WTC11 (cell line): ENCODE results near the gene TMTC2. TPM values are rescaled to one million over a fixed set of nuclear protein-coding genes. Genes with fewer than 3 reads are reported as not detected.

Experiments
- ATAC-seq: fragments of 200-7000 bp; cut with Tn5 transposase; 2 replicates; pipeline ENCODE4 v1.10.0; 2021; ENCODE audit warnings: mild to moderate bottlenecking, moderate library complexity
- CTCF ChIA-PET: fragments of 300-600 bp; sonication (Branson Sonifier 250); formaldehyde crosslinking; loops from one replicate; lab custom pipeline; 2021; ENCODE audit warnings: antibody characterized with exemption; lab: Charles Lee
- POLR2A ChIA-PET: fragments of 350-600 bp; sonication (Branson Sonifier 250); formaldehyde crosslinking; loops from one replicate; lab custom pipeline; 2021; ENCODE audit warnings: antibody characterized with exemption; lab: Charles Lee
- DNase-seq: peaks from one replicate; pipeline ENCODE4 v3.0.0; 2021; ENCODE audit warnings: low spot score
- H3K27ac Mint-ChIP-seq: 2 replicates; pipeline ENCODE4 v1.8.0; 2021; ENCODE audit warnings: mixed read lengths
- H3K27me3 Mint-ChIP-seq: 2 replicates; pipeline ENCODE4 v1.8.0; 2021; ENCODE audit warnings: low read depth, mild to moderate bottlenecking, moderate library complexity, mixed read lengths
- H3K36me3 Mint-ChIP-seq: 2 replicates; pipeline ENCODE4 v1.8.0; 2021; ENCODE audit warnings: mixed read lengths
- H3K4me1 Mint-ChIP-seq: 2 replicates; pipeline ENCODE4 v1.8.0; 2022; ENCODE audit warnings: mixed read lengths
- H3K4me3 Mint-ChIP-seq: 2 replicates; pipeline ENCODE4 v1.8.0; 2021; ENCODE audit warnings: mild to moderate bottlenecking, moderate library complexity, mixed read lengths
- H3K9me3 Mint-ChIP-seq: 2 replicates; pipeline ENCODE4 v1.8.0; 2021; ENCODE audit warnings: mixed read lengths
- ATF1 ChIP-seq: sonication (generic); formaldehyde crosslinking; IDR thresholded peaks from 2 replicates; pipeline ENCODE4 v1.8.1; 2023; ENCODE audit warnings: mild to moderate bottlenecking, moderate library complexity, missing genetic modification reagents
- ATF2 ChIP-seq: sonication (generic); formaldehyde crosslinking; IDR thresholded peaks from 2 replicates; pipeline ENCODE4 v1.8.1; 2022; ENCODE audit warnings: low read depth, missing genetic modification reagents, borderline replicate concordance
- CBFB ChIP-seq: sonication (generic); formaldehyde crosslinking; IDR thresholded peaks from 2 replicates; pipeline ENCODE4 v1.8.1; 2022; ENCODE audit warnings: mild to moderate bottlenecking, low read depth, missing genetic modification reagents
- E2F5 ChIP-seq: sonication (generic); formaldehyde crosslinking; IDR thresholded peaks from 2 replicates; pipeline ENCODE4 v1.8.1; 2022; ENCODE audit warnings: mild to moderate bottlenecking, moderate library complexity, missing genetic modification reagents
- FOXJ3 ChIP-seq: sonication (generic); formaldehyde crosslinking; IDR thresholded peaks from 2 replicates; pipeline ENCODE4 v1.9.0; 2021; ENCODE audit warnings: missing genetic modification reagents, mild to moderate bottlenecking, borderline replicate concordance
- JAZF1 ChIP-seq: fragments of 250-450 bp; sonication (Bioruptor Pico); IDR thresholded peaks from 2 replicates; pipeline ENCODE4 v1.9.0; 2021; ENCODE audit warnings: moderate library complexity, mild to moderate bottlenecking, inconsistent platforms
- KAT7 ChIP-seq: sonication (generic); formaldehyde crosslinking; IDR thresholded peaks from 2 replicates; pipeline ENCODE4 v1.8.1; 2023; ENCODE audit warnings: missing genetic modification reagents, mild to moderate bottlenecking, borderline replicate concordance
- NFYB ChIP-seq: sonication (generic); formaldehyde crosslinking; conservative IDR thresholded peaks from 2 replicates; pipeline ENCODE4 v1.8.0; 2022; ENCODE audit warnings: low read depth, missing genetic modification reagents
- NR2C2 ChIP-seq: sonication (generic); formaldehyde crosslinking; IDR thresholded peaks from 2 replicates; pipeline ENCODE4 v1.8.0; 2022; ENCODE audit warnings: mild to moderate bottlenecking, missing genetic modification reagents
- NR3C1 ChIP-seq: sonication (generic); formaldehyde crosslinking; conservative IDR thresholded peaks from 2 replicates; pipeline ENCODE4 v1.8.1; 2023; ENCODE audit warnings: low read depth, mild to moderate bottlenecking, missing genetic modification reagents
- PRRX2 ChIP-seq: fragments of 250-450 bp; sonication (Bioruptor Pico); IDR thresholded peaks from 2 replicates; pipeline ENCODE4 v1.8.0; 2021; ENCODE audit warnings: mild to moderate bottlenecking
- ZBTB21 ChIP-seq: sonication (generic); formaldehyde crosslinking; IDR thresholded peaks from 2 replicates; pipeline ENCODE4 v1.8.1; 2023; ENCODE audit warnings: mild to moderate bottlenecking, missing genetic modification reagents, borderline replicate concordance
- ZBTB43 ChIP-seq: sonication (generic); formaldehyde crosslinking; IDR thresholded peaks from 2 replicates; pipeline ENCODE4 v1.8.1; 2023; ENCODE audit warnings: mild to moderate bottlenecking, missing genetic modification reagents
- ZNF281 ChIP-seq: sonication (generic); formaldehyde crosslinking; IDR thresholded peaks from 2 replicates; pipeline ENCODE4 v1.8.0; 2023; ENCODE audit warnings: mild to moderate bottlenecking, missing genetic modification reagents
- ZNF671 ChIP-seq: fragments of 250-450 bp; sonication (Bioruptor Pico); IDR thresholded peaks from 2 replicates; pipeline ENCODE4 v1.8.0; 2021; ENCODE audit warnings: mild to moderate bottlenecking
- total RNA-seq: library from RNA; stranded (reverse); gene quantifications from 3 replicates; pipeline ENCODE4 v1.2.3, GENCODE V29; 2021
- TF ChIP-seq, protein P1 (sequence below): sonication (generic); formaldehyde crosslinking; IDR thresholded peaks from 2 replicates; pipeline ENCODE4 v1.8.1; 2022; ENCODE audit warnings: low read depth, mild to moderate bottlenecking, moderate library complexity, missing genetic modification reagents, borderline replicate concordance
- TF ChIP-seq, protein P2 (sequence below): fragments of 250-450 bp; sonication (Bioruptor Pico); IDR thresholded peaks from 2 replicates; pipeline ENCODE4 v1.9.0; 2021; ENCODE audit warnings: mild to moderate bottlenecking
- TF ChIP-seq, protein P3 (sequence below): fragments of 250-450 bp; sonication (Bioruptor Pico); IDR thresholded peaks from 2 replicates; pipeline ENCODE4 v2.1.2; 2022; ENCODE audit warnings: mild to moderate bottlenecking, moderate library complexity
- TF ChIP-seq, protein P4 (sequence below): fragments of 250-450 bp; sonication (Bioruptor Pico); IDR thresholded peaks from 2 replicates; pipeline ENCODE4 v1.9.0; 2021; ENCODE audit warnings: moderate library complexity, mild to moderate bottlenecking, inconsistent platforms, borderline replicate concordance
- TF ChIP-seq, protein P5 (sequence below): sonication (generic); formaldehyde crosslinking; IDR thresholded peaks from 2 replicates; pipeline ENCODE4 v1.8.1; 2022; ENCODE audit warnings: mild to moderate bottlenecking, missing genetic modification reagents, moderate library complexity, borderline replicate concordance

Gene TMTC2
- total RNA-seq, 1 experiment from 2014 or later = 6.4 TPM

GRCh38 chr12:82801951-82802610 lies 115.4 kb downstream of the TMTC2 start (continued):
- TF ChIP-seq ZNF671 (CRISPR knock-in tag) (no peak), NR2C2 (CRISPR knock-in tag) (no peak), KAT7 (no peak), ATF1 (CRISPR knock-in tag) (no peak), E2F5 (no peak)
- TF ChIP-seq, protein P1, sequence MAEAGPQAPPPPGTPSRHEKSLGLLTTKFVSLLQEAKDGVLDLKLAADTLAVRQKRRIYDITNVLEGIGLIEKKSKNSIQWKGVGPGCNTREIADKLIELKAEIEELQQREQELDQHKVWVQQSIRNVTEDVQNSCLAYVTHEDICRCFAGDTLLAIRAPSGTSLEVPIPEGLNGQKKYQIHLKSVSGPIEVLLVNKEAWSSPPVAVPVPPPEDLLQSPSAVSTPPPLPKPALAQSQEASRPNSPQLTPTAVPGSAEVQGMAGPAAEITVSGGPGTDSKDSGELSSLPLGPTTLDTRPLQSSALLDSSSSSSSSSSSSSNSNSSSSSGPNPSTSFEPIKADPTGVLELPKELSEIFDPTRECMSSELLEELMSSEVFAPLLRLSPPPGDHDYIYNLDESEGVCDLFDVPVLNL (CRISPR knock-in tag) = no peak

GRCh38 chr12:82803201-82803600 lies 116.5 kb downstream of the TMTC2 start:
- Mint-ChIP-seq H3K4me3 (no peak overlapping the region), H3K36me3 (peaks cover 15% of the 10 kb centered on the region), H3K4me1 (peaks cover 22% of the 10 kb centered on the region), H3K27ac (peak overlapping the region; percentile 60; the same call in 1 of the 2 replicates), H3K27me3 (no peaks in the 10 kb centered on the region), H3K9me3 (peaks cover 21% of the 10 kb centered on the region)
- TF ChIP-seq, protein P2, sequence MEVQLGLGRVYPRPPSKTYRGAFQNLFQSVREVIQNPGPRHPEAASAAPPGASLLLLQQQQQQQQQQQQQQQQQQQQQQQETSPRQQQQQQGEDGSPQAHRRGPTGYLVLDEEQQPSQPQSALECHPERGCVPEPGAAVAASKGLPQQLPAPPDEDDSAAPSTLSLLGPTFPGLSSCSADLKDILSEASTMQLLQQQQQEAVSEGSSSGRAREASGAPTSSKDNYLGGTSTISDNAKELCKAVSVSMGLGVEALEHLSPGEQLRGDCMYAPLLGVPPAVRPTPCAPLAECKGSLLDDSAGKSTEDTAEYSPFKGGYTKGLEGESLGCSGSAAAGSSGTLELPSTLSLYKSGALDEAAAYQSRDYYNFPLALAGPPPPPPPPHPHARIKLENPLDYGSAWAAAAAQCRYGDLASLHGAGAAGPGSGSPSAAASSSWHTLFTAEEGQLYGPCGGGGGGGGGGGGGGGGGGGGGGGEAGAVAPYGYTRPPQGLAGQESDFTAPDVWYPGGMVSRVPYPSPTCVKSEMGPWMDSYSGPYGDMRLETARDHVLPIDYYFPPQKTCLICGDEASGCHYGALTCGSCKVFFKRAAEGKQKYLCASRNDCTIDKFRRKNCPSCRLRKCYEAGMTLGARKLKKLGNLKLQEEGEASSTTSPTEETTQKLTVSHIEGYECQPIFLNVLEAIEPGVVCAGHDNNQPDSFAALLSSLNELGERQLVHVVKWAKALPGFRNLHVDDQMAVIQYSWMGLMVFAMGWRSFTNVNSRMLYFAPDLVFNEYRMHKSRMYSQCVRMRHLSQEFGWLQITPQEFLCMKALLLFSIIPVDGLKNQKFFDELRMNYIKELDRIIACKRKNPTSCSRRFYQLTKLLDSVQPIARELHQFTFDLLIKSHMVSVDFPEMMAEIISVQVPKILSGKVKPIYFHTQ (CRISPR knock-in tag) = no peak
- TF ChIP-seq ZBTB21 (CRISPR knock-in tag) = no peak
- no peak for TF ChIP-seq NFYB (CRISPR knock-in tag)
- TF ChIP-seq, protein P3, sequence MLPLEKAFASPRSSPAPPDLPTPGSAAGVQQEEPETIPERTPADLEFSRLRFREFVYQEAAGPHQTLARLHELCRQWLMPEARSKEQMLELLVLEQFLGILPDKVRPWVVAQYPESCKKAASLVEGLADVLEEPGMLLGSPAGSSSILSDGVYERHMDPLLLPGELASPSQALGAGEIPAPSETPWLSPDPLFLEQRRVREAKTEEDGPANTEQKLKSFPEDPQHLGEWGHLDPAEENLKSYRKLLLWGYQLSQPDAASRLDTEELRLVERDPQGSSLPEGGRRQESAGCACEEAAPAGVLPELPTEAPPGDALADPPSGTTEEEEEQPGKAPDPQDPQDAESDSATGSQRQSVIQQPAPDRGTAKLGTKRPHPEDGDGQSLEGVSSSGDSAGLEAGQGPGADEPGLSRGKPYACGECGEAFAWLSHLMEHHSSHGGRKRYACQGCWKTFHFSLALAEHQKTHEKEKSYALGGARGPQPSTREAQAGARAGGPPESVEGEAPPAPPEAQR (CRISPR knock-in tag) = no peak
- TF ChIP-seq, protein P4, sequence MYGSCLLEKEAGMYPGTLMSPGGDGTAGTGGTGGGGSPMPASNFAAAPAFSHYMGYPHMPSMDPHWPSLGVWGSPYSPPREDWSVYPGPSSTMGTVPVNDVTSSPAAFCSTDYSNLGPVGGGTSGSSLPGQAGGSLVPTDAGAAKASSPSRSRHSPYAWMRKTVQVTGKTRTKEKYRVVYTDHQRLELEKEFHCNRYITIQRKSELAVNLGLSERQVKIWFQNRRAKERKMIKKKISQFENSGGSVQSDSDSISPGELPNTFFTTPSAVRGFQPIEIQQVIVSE (CRISPR knock-in tag) = no peak
- TF ChIP-seq, protein P5, sequence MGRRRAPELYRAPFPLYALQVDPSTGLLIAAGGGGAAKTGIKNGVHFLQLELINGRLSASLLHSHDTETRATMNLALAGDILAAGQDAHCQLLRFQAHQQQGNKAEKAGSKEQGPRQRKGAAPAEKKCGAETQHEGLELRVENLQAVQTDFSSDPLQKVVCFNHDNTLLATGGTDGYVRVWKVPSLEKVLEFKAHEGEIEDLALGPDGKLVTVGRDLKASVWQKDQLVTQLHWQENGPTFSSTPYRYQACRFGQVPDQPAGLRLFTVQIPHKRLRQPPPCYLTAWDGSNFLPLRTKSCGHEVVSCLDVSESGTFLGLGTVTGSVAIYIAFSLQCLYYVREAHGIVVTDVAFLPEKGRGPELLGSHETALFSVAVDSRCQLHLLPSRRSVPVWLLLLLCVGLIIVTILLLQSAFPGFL = no peak
- no peak for TF ChIP-seq PRRX2 (CRISPR knock-in tag)
- no peak for TF ChIP-seq ZBTB43 (CRISPR knock-in tag)
- no peak for TF ChIP-seq JAZF1 (CRISPR knock-in tag)
- TF ChIP-seq NR3C1 (CRISPR knock-in tag) = no peak
- no peak for TF ChIP-seq CBFB (CRISPR knock-in tag)
- TF ChIP-seq ATF2 (CRISPR knock-in tag) = no peak
- TF ChIP-seq ZNF281 (CRISPR knock-in tag) = no peak
- no peak for TF ChIP-seq FOXJ3 (CRISPR knock-in tag)
- ChIA-PET POLR2A (no interaction called here), CTCF (no interaction called here)
- DNase-seq = no peak
- ATAC-seq = no peak
